K562 (cell line): Measurements from ENCODE around the gene B4GALT5. TPM values are rescaled to one million over a fixed set of nuclear protein-coding genes. Genes with fewer than 3 reads are reported as not detected.
A peak's percentile ranks its signal among the peaks of the same experiment; 100 is the strongest.

Experiments
- E2F3 ChIP-seq: fragments of 250-450 bp; sonication (Bioruptor Pico); IDR thresholded peaks from 2 replicates; pipeline ENCODE4 v1.4.0; 2020; ENCODE audit warnings: mild to moderate bottlenecking
- POLR2B ChIP-seq: fragments of 450-650 bp; IDR thresholded peaks from 2 replicates; pipeline ENCODE4 v1.6.1; 2018; ENCODE audit warnings: low read depth; ENCODE audit not compliant: partially characterized antibody
- POLR3G ChIP-seq: IDR thresholded peaks from 2 replicates; pipeline ENCODE4 v1.6.1; 2011; ENCODE audit not compliant: insufficient read length, insufficient replicate concordance; ENCODE audit errors: extremely low read depth
- WHSC1 ChIP-seq: IDR thresholded peaks from one replicate; pipeline ENCODE4 v1.6.1; 2012; ENCODE audit warnings: low read length, control low read depth, inconsistent platforms
- XRCC3 ChIP-seq: fragments of 450-650 bp; IDR thresholded peaks from 2 replicates; pipeline ENCODE4 v1.6.1; 2017; ENCODE audit warnings: mild to moderate bottlenecking, moderate library complexity
- ZNF143 ChIP-seq: sonication (generic); formaldehyde crosslinking; IDR thresholded peaks from 2 replicates; pipeline ENCODE4 v1.9.0; 2022; ENCODE audit warnings: mild to moderate bottlenecking, missing genetic modification reagents
- ZNF282 ChIP-seq: sonication (generic); formaldehyde crosslinking; IDR thresholded peaks from 2 replicates; pipeline ENCODE4 v1.8.1; 2023; ENCODE audit warnings: missing genetic modification reagents
- ZNF551 ChIP-seq: fragments of 250-450 bp; sonication (Bioruptor Pico); IDR thresholded peaks from 2 replicates; pipeline ENCODE4 v1.5.0; 2021; ENCODE audit warnings: mild to moderate bottlenecking, moderate library complexity
- polyA plus RNA-seq, 8 experiments: library from polyadenylated mRNA; depleted of rRNA in 4 of 8; stranded (reverse) in 5 of 8; unstranded in 3 of 8; fragments of >200 nt; fragmentation: Nextera tagmentation in 2 of 8; fragmentation: Illumina TruSeq in 1 of 8; extraction: Ambion mirVana in 2 of 8; extraction: Trizol in 1 of 8; gene quantifications; 2 replicates each; pipeline versions ENCODE4 v1.2.1 to v1.2.3, GENCODE V29; 2011 to 2014; ENCODE audit warnings: inconsistent platforms in 1 of 8, missing spikeins in 1 of 8
- total RNA-seq, 7 experiments: library from RNA; depleted of rRNA in 6 of 7; stranded (reverse); fragments of >200 nt in 6 of 7; fragmentation: Illumina TruSeq in 2 of 7; extraction: Trizol in 2 of 7; gene quantifications; 2 replicates each; pipeline versions ENCODE4 v1.2.1 to v1.2.3, GENCODE V29; 2011 to 2021; ENCODE audit warnings: low replicate concordance in 1 of 7
- TF ChIP-seq, protein P1 (sequence below), 3 experiments: fragments of 200-800 bp in 1 of 3; sonication (Bioruptor generic) in 1 of 3; sonication (generic) in 1 of 3; formaldehyde crosslinking in 1 of 3; IDR thresholded peaks; 2 replicates each; pipeline versions ENCODE4 v1.6.1 to v1.8.0; 2016 to 2022; ENCODE audit warnings: mild to moderate bottlenecking in 2 of 3, missing compliant biosample characterization in 2 of 3, missing genetic modification characterization in 2 of 3, missing genetic modification reagents in 1 of 3
- TF ChIP-seq, protein P2 (sequence below): sonication (generic); formaldehyde crosslinking; IDR thresholded peaks from 2 replicates; pipeline ENCODE4 v1.8.1; 2023; ENCODE audit warnings: missing genetic modification reagents, mild to moderate bottlenecking, borderline replicate concordance
- TF ChIP-seq, protein P3 (sequence below): fragments of 450-650 bp; formaldehyde crosslinking; IDR thresholded peaks from 2 replicates; pipeline ENCODE4 v1.4.0; 2020; ENCODE audit warnings: mild to moderate bottlenecking, moderate library complexity
- TF ChIP-seq, protein P4 (sequence below): sonication (generic); formaldehyde crosslinking; IDR thresholded peaks from 2 replicates; pipeline ENCODE4 v1.8.0; 2022; ENCODE audit warnings: mild to moderate bottlenecking, low read depth, missing genetic modification reagents
- TF ChIP-seq, protein P5 (sequence below): fragments of 200-800 bp; sonication (Bioruptor generic); IDR thresholded peaks from 2 replicates; pipeline ENCODE4 v1.6.1; 2017; ENCODE audit warnings: missing genetic modification characterization, missing compliant biosample characterization
- TF ChIP-seq, protein P6 (sequence below): fragments of 250-450 bp; sonication (Bioruptor Pico); IDR thresholded peaks from 2 replicates; pipeline ENCODE4 v1.4.0; 2020; ENCODE audit warnings: mild to moderate bottlenecking, moderate library complexity

The B4GALT5 gene
- total and polyA plus RNA-seq, 9 of the 15 experiments (the other 6 are each of a cell fraction or from before 2014, with no cell fraction given): 8.5 to 32.6 (median 23.4) TPM

DNA sequence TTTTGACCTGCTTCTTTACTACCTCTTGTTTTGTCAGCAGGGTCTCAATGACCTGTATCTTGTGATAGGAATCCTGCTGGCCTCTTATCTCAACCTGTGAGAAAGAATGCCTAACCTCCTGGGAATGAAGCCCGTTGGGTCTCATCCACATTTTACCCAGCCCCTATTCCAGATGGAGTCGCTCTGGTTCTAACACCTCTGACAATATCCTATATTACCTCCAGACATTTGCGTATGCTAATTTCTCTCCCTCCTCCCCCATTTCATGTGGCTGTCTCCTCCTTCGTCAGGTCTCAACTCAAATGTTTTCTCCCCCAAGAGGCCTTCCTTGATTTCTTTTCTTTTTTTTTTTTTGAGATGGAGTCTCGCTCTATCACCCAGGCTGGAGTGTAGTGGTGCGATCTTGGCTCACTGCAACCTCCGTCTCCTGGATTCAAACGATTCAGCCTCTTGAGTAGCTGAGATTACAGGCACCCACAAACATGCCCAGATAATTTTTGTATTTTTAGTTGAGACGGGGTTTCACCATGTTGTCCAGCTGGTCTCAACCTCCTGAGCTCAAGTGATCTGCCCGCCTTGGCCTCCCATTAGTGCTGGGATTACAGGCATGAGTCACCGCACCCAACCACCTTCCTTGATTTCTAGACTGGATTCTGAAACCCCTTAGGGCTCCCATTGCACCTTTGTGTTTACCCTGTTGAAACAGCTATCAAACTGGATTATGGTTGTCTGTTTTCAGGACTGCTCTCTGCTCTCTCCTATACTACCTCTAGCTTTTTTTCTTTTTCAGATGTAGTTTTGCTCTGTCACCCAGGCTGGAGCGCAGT is 49.5 kb upstream of the B4GALT5 start (continued):
- TF ChIP-seq, protein P1, sequence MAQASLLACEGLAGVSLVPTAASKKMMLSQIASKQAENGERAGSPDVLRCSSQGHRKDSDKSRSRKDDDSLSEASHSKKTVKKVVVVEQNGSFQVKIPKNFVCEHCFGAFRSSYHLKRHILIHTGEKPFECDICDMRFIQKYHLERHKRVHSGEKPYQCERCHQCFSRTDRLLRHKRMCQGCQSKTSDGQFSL (CRISPR knock-in tag; IDR thresholded peaks at IDR 0.05): no peak
- TF ChIP-seq, protein P1 (tag; IDR thresholded peaks at IDR 0.05): peak in 1 of 2 experiments; percentile 95; a peak in 2 of 4 replicates
- no peak for TF ChIP-seq POLR2B
- TF ChIP-seq, protein P2, sequence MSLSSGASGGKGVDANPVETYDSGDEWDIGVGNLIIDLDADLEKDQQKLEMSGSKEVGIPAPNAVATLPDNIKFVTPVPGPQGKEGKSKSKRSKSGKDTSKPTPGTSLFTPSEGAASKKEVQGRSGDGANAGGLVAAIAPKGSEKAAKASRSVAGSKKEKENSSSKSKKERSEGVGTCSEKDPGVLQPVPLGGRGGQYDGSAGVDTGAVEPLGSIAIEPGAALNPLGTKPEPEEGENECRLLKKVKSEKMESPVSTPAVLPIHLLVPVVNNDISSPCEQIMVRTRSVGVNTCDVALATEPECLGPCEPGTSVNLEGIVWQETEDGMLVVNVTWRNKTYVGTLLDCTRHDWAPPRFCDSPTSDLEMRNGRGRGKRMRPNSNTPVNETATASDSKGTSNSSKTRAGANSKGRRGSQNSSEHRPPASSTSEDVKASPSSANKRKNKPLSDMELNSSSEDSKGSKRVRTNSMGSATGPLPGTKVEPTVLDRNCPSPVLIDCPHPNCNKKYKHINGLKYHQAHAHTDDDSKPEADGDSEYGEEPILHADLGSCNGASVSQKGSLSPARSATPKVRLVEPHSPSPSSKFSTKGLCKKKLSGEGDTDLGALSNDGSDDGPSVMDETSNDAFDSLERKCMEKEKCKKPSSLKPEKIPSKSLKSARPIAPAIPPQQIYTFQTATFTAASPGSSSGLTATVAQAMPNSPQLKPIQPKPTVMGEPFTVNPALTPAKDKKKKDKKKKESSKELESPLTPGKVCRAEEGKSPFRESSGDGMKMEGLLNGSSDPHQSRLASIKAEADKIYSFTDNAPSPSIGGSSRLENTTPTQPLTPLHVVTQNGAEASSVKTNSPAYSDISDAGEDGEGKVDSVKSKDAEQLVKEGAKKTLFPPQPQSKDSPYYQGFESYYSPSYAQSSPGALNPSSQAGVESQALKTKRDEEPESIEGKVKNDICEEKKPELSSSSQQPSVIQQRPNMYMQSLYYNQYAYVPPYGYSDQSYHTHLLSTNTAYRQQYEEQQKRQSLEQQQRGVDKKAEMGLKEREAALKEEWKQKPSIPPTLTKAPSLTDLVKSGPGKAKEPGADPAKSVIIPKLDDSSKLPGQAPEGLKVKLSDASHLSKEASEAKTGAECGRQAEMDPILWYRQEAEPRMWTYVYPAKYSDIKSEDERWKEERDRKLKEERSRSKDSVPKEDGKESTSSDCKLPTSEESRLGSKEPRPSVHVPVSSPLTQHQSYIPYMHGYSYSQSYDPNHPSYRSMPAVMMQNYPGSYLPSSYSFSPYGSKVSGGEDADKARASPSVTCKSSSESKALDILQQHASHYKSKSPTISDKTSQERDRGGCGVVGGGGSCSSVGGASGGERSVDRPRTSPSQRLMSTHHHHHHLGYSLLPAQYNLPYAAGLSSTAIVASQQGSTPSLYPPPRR (CRISPR knock-in tag): no peak
- TF ChIP-seq ZNF143: no peak
- TF ChIP-seq POLR3G: no peak
- TF ChIP-seq WHSC1: no peak
- TF ChIP-seq ZNF282: no peak
- TF ChIP-seq, protein P3, sequence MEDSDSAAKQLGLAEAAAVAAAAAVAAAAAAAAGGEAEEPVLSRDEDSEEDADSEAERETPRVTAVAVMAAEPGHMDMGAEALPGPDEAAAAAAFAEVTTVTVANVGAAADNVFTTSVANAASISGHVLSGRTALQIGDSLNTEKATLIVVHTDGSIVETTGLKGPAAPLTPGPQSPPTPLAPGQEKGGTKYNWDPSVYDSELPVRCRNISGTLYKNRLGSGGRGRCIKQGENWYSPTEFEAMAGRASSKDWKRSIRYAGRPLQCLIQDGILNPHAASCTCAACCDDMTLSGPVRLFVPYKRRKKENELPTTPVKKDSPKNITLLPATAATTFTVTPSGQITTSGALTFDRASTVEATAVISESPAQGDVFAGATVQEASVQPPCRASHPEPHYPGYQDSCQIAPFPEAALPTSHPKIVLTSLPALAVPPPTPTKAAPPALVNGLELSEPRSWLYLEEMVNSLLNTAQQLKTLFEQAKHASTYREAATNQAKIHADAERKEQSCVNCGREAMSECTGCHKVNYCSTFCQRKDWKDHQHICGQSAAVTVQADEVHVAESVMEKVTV (CRISPR knock-in tag): no peak
- no peak for TF ChIP-seq ZNF551 (CRISPR knock-in tag)
- 0 out of 2 replicates have a peak, but pooled peaks have one; percentile 65 for TF ChIP-seq E2F3 (CRISPR knock-in tag)
- TF ChIP-seq, protein P4, sequence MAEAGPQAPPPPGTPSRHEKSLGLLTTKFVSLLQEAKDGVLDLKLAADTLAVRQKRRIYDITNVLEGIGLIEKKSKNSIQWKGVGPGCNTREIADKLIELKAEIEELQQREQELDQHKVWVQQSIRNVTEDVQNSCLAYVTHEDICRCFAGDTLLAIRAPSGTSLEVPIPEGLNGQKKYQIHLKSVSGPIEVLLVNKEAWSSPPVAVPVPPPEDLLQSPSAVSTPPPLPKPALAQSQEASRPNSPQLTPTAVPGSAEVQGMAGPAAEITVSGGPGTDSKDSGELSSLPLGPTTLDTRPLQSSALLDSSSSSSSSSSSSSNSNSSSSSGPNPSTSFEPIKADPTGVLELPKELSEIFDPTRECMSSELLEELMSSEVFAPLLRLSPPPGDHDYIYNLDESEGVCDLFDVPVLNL: no peak
- TF ChIP-seq XRCC3: no peak
- TF ChIP-seq, protein P5, sequence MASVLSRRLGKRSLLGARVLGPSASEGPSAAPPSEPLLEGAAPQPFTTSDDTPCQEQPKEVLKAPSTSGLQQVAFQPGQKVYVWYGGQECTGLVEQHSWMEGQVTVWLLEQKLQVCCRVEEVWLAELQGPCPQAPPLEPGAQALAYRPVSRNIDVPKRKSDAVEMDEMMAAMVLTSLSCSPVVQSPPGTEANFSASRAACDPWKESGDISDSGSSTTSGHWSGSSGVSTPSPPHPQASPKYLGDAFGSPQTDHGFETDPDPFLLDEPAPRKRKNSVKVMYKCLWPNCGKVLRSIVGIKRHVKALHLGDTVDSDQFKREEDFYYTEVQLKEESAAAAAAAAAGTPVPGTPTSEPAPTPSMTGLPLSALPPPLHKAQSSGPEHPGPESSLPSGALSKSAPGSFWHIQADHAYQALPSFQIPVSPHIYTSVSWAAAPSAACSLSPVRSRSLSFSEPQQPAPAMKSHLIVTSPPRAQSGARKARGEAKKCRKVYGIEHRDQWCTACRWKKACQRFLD (CRISPR knock-in tag): peak; percentile 93
- TF ChIP-seq, protein P6, sequence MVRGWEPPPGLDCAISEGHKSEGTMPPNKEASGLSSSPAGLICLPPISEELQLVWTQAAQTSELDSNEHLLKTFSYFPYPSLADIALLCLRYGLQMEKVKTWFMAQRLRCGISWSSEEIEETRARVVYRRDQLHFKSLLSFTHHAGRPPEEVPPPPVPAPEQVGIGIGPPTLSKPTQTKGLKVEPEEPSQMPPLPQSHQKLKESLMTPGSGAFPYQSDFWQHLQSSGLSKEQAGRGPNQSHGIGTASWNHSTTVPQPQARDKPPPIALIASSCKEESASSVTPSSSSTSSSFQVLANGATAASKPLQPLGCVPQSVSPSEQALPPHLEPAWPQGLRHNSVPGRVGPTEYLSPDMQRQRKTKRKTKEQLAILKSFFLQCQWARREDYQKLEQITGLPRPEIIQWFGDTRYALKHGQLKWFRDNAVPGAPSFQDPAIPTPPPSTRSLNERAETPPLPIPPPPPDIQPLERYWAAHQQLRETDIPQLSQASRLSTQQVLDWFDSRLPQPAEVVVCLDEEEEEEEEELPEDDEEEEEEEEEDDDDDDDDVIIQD (CRISPR knock-in tag): peak; percentile 95
